Fibroblast of lung (primary cell): ENCODE results near the gene MAP1A. TPM values are rescaled to one million over a fixed set of nuclear protein-coding genes. Genes with fewer than 3 reads are reported as not detected.
A peak's percentile ranks its signal among the peaks of the same experiment; 100 is the strongest.

Experiments used
- DNase-seq, 2 donors: peaks; one replicate each; pipeline versions ENCODE4 v3.0.0 to v3.0.0-alpha.2; 2010; ENCODE audit warnings: low read depth in 2 of 2
- H2AFZ ChIP-seq: 2 replicates; pipeline ENCODE4 v1.5.1; 2012; ENCODE audit warnings: low read length, control low read depth, inconsistent platforms
- H3K27ac ChIP-seq: 2 replicates; pipeline ENCODE4 v1.5.1; 2011; ENCODE audit warnings: low read length, control low read depth; ENCODE audit not compliant: insufficient read depth
- H3K27me3 ChIP-seq: 2 replicates; pipeline ENCODE4 v1.5.1; 2011; ENCODE audit warnings: mild to moderate bottlenecking, low read length; ENCODE audit not compliant: control insufficient read depth, insufficient read depth
- H3K36me3 ChIP-seq: 2 replicates; pipeline ENCODE4 v1.5.1; 2011; ENCODE audit warnings: low read length; ENCODE audit not compliant: control insufficient read depth, insufficient read depth
- H3K4me1 ChIP-seq: 2 replicates; pipeline ENCODE4 v1.5.1; 2011; ENCODE audit warnings: low read length; ENCODE audit not compliant: control insufficient read depth, insufficient read depth; ENCODE audit errors: extremely low read depth
- H3K4me2 ChIP-seq: 2 replicates; pipeline ENCODE4 v1.5.1; 2011; ENCODE audit warnings: low read length, control low read depth; ENCODE audit not compliant: insufficient read depth; ENCODE audit errors: extremely low read depth
- H3K4me3 ChIP-seq, 4 experiments: fragments of 200-600 bp in 1 of 4; sonication (generic) in 1 of 4; replicated peaks in 1 of 4; 2 replicates each; pipeline ENCODE4 v1.5.1; 2011 to 2016; ENCODE audit warnings: low read length in 4 of 4, low read depth in 3 of 4, mild to moderate bottlenecking in 3 of 4, control low read depth in 2 of 4, inconsistent platforms in 1 of 4, mixed read lengths in 1 of 4; ENCODE audit not compliant: insufficient read depth in 1 of 4; ENCODE audit errors: control extremely low read depth in 1 of 4
- H3K79me2 ChIP-seq: 2 replicates; pipeline ENCODE4 v1.5.1; 2012; ENCODE audit warnings: mild to moderate bottlenecking, low read length, inconsistent platforms; ENCODE audit not compliant: control insufficient read depth, insufficient read depth
- H3K9ac ChIP-seq: 2 replicates; pipeline ENCODE4 v1.5.1; 2011; ENCODE audit warnings: mild to moderate bottlenecking, low read length, control low read depth; ENCODE audit not compliant: insufficient read depth
- H3K9me3 ChIP-seq: 2 replicates; pipeline ENCODE4 v1.5.1; 2012; ENCODE audit warnings: low read depth, low read length; ENCODE audit not compliant: control insufficient read depth, insufficient read depth
- H4K20me1 ChIP-seq: 2 replicates; pipeline ENCODE4 v1.5.1; 2011; ENCODE audit warnings: low read length; ENCODE audit not compliant: control insufficient read depth, insufficient read depth; ENCODE audit errors: extremely low read depth
- EZH2 ChIP-seq: IDR thresholded peaks from 2 replicates; pipeline ENCODE4 v1.5.1; 2012; ENCODE audit warnings: low read length, control low read depth, mild to moderate bottlenecking; ENCODE audit errors: missing control alignments
- polyA plus RNA-seq, 2 donors: library from polyadenylated mRNA; depleted of rRNA in 1 of 2; stranded (reverse) in 1 of 2; unstranded in 1 of 2; fragments of >200 nt; gene quantifications; 2 replicates each; pipeline ENCODE4 v1.2.1, GENCODE V29; 2011 to 2012; ENCODE audit warnings: missing spikeins in 1 of 2
- total RNA-seq: library from RNA; depleted of rRNA; stranded (reverse); fragments of >200 nt; gene quantifications from 2 replicates; pipeline ENCODE4 v1.2.1, GENCODE V29; 2014
- TF ChIP-seq, protein P1 (sequence below), 2 donors: IDR thresholded peaks in 1 of 2; conservative IDR thresholded peaks in 1 of 2; 1 replicate in 1 of 2; 2 replicates in 1 of 2; pipeline ENCODE4 v1.5.1; 2011 to 2012; ENCODE audit warnings: low read length in 2 of 2, control low read depth in 1 of 2, inconsistent platforms in 1 of 2, low read depth in 1 of 2, mild to moderate bottlenecking in 1 of 2

The MAP1A gene
- total and polyA plus RNA-seq, 2 donors (not counting 1 experiment from before 2014, with no cell fraction given): 51.2 to 201 TPM

DNA sequence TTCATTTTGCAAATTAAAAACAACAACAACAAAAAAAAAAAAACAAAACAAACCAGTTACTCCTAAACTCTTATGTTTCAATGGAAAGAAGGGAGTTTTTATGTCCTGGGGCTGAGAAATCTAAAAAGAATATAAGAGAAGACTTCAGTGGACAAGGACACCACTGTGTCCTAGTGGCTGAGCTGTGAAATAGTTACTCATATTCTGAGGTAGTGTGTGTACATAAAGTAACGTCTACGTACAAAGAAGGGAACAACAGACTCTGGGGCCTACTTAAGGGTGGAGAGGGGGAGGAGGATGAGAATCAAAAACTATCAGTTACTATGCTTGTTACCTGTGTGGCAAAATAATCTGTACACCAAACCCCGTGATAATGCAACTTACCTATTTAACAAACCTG is 18.4 kb upstream of the MAP1A start:
- H3K9ac ChIP-seq: no peak overlapping the region
- H4K20me1 ChIP-seq: no peaks in the 10 kb centered on the region
- no peak overlapping the region for H3K4me2 ChIP-seq
- no peaks in the 10 kb centered on the region for H3K4me1 ChIP-seq
- no peak for TF ChIP-seq EZH2
- TF ChIP-seq, protein P1, sequence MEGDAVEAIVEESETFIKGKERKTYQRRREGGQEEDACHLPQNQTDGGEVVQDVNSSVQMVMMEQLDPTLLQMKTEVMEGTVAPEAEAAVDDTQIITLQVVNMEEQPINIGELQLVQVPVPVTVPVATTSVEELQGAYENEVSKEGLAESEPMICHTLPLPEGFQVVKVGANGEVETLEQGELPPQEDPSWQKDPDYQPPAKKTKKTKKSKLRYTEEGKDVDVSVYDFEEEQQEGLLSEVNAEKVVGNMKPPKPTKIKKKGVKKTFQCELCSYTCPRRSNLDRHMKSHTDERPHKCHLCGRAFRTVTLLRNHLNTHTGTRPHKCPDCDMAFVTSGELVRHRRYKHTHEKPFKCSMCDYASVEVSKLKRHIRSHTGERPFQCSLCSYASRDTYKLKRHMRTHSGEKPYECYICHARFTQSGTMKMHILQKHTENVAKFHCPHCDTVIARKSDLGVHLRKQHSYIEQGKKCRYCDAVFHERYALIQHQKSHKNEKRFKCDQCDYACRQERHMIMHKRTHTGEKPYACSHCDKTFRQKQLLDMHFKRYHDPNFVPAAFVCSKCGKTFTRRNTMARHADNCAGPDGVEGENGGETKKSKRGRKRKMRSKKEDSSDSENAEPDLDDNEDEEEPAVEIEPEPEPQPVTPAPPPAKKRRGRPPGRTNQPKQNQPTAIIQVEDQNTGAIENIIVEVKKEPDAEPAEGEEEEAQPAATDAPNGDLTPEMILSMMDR (conservative IDR thresholded peaks at IDR 0.05 in 1 of 2, IDR thresholded peaks at IDR 0.05 in 1 of 2; ENCODE audit: low read depth in 1 of 2, low read length in 2 of 2): no peak
- no peak overlapping the region for H3K4me3 ChIP-seq
- no peaks in the 10 kb centered on the region for H3K79me2 ChIP-seq
- H3K27me3 ChIP-seq: no peaks in the 10 kb centered on the region
- no peak for DNase-seq
- no peak overlapping the region for H2AFZ ChIP-seq
- no peaks in the 10 kb centered on the region for H3K9me3 ChIP-seq
- H3K36me3 ChIP-seq: no peaks in the 10 kb centered on the region
- H3K27ac ChIP-seq: no peak overlapping the region

DNA sequence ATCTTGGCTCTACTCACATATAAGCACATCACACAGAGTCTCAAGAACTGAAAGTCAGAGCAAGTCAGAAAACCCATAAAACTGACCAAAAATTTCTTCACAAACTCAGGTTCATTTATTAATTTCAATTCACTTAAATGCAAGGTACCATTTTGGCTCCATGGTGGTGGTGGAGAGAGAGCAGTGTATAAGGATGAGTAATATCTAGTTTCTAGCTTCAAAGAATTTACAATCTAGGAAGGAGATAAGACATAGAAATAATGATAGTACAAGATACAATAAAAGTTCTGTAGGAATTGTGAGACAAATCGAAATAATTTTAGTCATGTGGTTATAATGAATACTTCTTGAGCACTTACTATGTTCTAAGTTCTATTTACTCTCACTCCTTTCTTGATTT is 17.8 kb upstream of the MAP1A start:
- Histone ChIP-seq H3K27ac (no peak overlapping the region), H3K4me3 (no peak overlapping the region), H3K27me3 (no peaks in the 10 kb centered on the region), H3K36me3 (no peaks in the 10 kb centered on the region), H3K4me2 (no peak overlapping the region), H3K79me2 (no peaks in the 10 kb centered on the region), H3K9me3 (no peaks in the 10 kb centered on the region), H4K20me1 (no peaks in the 10 kb centered on the region), H2AFZ (no peak overlapping the region), H3K9ac (no peak overlapping the region), H3K4me1 (no peaks in the 10 kb centered on the region)
- no peak for DNase-seq
- TF ChIP-seq, protein P1 (conservative IDR thresholded peaks at IDR 0.05 in 1 of 2, IDR thresholded peaks at IDR 0.05 in 1 of 2; ENCODE audit: low read depth in 1 of 2, low read length in 2 of 2): no peak
- TF ChIP-seq EZH2: no peak

DNA sequence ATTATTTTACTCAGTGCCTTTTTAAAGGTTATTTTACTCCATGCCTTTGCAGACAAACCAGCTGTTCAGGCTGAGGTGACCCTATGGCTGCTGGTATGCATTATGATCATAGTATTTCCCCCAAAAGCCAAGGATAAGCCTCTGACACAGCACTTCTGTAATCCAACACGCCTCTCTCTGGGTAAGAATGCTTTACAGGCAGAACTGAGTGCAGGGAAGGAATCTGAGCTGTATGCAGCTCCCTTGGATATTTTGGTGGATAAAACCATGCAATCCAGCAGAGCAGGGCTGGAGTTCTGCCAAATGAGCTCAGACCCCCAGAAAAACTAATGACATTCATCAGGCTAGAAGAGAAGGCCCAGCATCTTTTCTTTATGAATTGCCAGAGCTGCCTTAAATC is 11.7 kb upstream of the MAP1A start:
- no peak overlapping the region for H2AFZ ChIP-seq
- no peak overlapping the region for H3K4me3 ChIP-seq
- H3K9ac ChIP-seq: no peak overlapping the region
- TF ChIP-seq, protein P1 (conservative IDR thresholded peaks at IDR 0.05 in 1 of 2, IDR thresholded peaks at IDR 0.05 in 1 of 2; ENCODE audit: low read depth in 1 of 2, low read length in 2 of 2): no peak
- no peak for TF ChIP-seq EZH2
- H3K27me3 ChIP-seq: no peaks in the 10 kb centered on the region
- DNase-seq: peak; percentile 72 to 81
- no peak overlapping the region for H3K27ac ChIP-seq
- no peaks in the 10 kb centered on the region for H3K79me2 ChIP-seq
- peaks cover 6% of the 10 kb centered on the region for H3K4me1 ChIP-seq
- H3K4me2 ChIP-seq: no peak overlapping the region
- H4K20me1 ChIP-seq: no peaks in the 10 kb centered on the region
- no peaks in the 10 kb centered on the region for H3K9me3 ChIP-seq
- H3K36me3 ChIP-seq: no peaks in the 10 kb centered on the region
